Left lobe of liver (tissue), 2 donors: ENCODE results near the gene PRKN. TPM values are rescaled to one million over a fixed set of nuclear protein-coding genes. Genes with fewer than 3 reads are reported as not detected.
"Not testable (repeated sequence)": the region's sequence is repeated elsewhere in the genome, so short reads cannot be mapped to it uniquely, and the experiment has no call there.

ENCODE experiments used
- ATAC-seq: fragments of 200-7000 bp; cut with Tn5 transposase; one replicate; pipeline ENCODE4 v1.9.1; 2020; ENCODE audit warnings: mild to moderate bottlenecking, moderate library complexity
- DNase-seq: peaks from one replicate; pipeline ENCODE4 v3.0.0-alpha.2; 2020; ENCODE audit warnings: low spot score
- total RNA-seq: library from RNA; stranded (reverse); gene quantifications from one replicate; pipeline ENCODE4 v1.2.1, GENCODE V29; 2021
- donor health status: DM: no; HTN: no; CAD: no; lungs with moderate emphysema.
- donor health status: DM: no; HTN: yes; CAD: no.

PRKN gene
- total RNA-seq, 1 donor from 2014 or later = 1.2 TPM

DNA sequence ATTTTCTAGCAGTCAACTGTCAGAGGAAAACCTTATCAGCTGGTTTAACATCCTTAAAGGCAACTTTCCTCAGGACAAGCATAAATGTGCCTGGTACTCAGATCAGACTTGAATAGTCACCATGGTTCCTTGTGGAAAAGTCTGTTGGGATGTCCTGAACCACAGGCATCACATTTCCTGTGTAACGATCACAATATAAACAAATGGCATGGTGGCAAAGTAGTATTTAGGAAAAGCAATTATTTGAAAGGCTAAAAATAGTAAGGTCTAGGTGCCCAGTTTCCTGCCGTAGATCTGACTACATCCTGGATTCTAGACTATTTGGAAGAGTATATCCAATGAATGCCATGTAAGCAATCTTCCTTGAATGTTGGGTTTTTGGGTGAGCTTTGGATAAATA, 1181.8 kb downstream of the PRKN start:
- DNase-seq (no peak), ATAC-seq (no peak)

DNA sequence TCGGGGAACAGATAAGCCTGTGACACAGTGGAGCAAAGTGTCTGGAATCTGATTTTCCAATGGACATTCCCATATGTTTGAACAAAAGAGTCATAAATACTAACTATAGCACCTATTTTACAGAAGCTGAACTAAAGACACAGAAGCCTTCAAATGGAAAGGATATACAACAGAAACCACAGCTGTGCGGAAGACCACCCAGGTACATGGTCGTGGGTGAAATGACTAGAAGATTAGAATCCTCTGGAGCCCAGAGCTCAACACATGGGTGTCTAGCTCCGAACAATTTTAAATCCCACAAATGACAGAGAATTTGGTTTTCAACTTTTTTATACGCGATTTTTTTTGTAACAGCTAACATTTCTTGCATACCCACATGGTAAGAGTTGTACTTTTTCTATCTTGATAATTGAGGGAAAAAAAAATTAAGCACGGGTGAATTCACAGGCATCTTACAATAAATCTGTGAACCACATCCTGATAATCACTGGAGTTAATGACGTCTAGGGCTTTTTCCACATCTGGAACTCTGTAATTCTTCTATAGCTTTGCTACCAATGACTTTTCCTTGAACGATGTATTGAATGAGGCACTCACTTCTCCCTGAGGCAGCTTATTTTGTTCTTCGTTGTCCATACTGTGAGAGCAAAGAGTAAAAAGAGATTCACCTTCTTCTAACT, 1182.6 kb downstream of the PRKN start:
- ATAC-seq (no peak), DNase-seq (no peak)

DNA sequence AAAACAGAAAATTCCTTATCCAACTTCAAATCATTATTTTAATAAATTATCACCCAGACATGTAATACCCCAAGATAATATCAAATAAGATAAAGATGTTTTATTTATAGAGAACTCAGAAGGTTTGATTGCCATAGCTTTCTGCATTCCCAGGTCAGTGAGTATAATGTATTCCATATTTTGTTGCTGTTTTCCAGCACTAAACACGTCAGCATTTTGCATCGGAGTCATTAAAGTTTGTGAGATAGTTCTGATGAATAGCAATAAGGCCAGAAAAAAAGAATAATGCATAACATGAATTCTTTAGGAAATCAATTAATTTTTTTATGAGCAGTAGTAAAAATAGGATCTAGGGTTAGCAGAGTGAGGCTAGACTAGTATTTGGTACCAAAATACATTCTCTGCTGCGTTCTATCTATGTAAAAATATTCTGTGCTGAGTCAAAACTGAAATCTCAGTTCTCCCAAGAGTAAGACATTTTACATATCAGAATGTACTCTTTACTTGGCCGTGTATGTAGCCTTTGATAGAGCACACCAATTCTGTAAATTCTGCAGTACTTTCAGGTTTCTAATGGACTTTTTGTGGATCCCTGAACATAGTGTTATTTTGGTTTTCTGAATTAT, 1183.8 kb downstream of the PRKN start:
- ATAC-seq = no peak
- DNase-seq = no peak

DNA sequence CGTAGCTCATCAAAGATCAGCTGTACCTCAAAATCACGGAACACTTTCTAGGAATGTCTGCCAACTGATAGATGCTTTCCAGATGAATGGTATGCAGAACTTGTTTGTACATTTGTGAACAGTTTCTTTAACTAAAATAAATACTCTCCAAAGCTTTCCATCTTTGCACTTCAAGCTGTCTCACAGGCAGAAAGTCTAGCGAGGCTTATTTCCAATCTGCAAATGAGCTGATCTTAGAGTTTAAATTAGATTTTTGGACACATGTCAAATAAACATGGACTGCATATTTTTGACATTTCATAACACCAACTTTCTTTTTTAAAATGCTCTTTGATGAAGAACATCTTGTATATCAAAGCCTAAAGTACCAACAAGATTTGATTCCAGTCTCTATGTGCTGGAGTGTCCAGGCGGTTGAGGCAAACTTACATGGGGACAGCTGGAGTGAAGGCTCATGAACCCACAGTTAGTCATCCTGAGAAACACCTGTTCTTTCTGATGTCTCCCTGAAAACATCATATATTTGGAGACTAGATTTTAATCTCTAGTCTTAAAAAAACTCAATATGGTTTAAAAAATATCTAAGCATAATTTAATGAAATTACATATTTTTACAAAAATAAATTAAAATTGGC, 1185.1 kb downstream of the PRKN start:
- DNase-seq = no peak
- no peak for ATAC-seq

DNA sequence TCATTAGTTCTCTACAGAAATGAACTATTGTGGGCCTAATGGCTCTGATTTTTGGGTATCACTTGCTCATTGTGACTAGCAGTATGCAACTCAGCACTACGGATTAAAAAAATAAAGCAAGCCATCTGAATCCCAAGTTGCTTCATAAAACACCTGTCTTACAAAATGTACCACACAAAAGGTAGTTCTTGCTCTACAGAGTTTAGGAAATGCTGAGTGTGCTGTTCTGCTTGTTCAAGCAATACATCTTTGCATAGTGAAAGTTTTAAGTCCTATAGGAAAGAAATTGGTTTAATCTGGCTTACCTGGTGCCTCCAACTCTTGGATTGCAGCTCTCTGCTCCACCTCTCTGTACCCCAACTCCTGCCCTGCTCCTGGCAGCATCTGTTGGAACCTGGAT, 1187.0 kb downstream of the PRKN start:
- ATAC-seq (no peak), DNase-seq (no peak)

DNA sequence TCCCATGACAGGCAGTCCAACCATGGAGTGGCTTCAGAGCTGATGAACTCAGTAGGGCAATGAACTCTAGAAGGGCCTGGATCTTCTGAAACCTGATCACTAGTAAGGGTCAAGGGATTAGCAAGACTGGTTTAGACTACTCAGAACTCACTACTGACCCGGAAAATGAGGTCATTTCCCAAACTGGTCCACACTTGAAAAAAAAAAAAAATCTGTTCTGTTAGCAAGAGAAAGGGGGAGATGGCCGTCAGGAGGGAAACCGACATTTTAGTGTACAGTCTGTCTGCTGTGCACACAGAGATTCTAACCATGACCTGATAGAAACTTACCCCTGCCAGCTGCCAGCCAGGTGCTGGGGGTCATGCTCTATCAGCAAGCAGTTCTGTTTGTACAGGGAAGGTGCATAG, 1191.3 kb downstream of the PRKN start:
- ATAC-seq (peak; percentile 47), DNase-seq (no peak)

DNA sequence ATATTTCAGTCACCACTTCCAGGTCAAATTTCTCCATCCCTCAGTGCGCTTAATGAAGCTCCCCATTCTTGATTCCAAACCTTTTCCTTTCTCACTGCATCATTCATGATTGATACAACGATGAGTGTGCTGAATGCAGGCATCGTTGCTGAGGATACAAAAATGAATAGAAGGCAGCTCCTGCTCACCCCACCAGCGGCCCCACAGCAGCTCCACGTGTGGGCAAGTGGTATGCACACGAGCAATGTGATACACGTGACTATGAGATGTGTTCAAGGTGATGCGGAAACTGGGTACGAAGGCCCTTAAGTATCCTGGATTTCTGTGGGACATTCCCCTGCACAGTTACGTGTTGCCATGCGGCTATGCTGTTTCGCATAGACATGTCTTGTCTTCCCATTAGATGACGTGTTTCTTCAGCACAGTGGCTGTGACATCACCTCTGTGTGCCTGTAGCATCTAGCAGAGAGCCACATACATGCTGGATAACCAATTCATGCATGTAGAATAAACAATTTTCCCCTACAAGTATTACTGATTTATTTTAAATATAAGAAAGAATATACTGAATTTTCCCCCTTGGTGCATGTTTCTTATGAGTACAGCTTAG, 1193.2 kb downstream of the PRKN start:
- ATAC-seq = no peak
- no peak for DNase-seq

DNA sequence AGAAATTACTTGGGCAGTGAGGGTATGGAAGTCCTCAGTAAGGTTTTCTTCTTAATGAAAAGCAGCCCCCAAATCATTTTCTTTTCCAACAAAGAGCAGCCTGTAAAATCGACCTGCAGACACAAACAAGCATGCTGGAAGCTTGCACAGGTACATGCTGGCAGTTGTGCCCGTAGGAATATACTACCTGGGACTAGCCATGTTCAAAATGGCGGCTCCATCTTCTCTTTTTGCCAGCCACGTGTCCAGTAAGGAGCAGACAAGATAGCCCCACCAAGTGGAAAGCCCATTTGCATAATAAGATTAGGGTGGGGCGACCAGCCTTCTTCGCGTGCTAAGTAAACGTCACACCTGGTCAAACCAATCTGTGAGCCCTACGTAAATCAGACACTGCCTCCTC, 1194.3 kb downstream of the PRKN start:
- ATAC-seq = no peak
- no peak for DNase-seq

DNA sequence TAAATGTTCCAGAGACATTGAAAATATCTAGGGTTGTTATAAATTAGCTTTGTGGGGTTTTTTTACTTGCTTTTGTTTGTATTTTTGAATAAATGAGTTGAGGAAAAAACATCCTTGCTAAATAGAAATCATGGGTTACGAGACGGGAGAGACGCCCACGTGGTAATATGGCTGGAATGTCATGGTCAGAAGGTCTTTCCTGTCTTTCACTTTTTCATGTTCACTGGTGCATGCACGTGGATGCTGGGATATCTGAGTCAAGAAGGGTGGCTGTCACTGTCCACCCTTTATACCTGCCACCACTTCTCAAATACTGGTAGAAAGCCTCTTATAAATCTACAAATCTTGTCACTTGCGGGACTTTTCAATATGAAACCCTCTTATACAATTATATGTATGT, 1195.0 kb downstream of the PRKN start:
- DNase-seq (no peak), ATAC-seq (no peak)

DNA sequence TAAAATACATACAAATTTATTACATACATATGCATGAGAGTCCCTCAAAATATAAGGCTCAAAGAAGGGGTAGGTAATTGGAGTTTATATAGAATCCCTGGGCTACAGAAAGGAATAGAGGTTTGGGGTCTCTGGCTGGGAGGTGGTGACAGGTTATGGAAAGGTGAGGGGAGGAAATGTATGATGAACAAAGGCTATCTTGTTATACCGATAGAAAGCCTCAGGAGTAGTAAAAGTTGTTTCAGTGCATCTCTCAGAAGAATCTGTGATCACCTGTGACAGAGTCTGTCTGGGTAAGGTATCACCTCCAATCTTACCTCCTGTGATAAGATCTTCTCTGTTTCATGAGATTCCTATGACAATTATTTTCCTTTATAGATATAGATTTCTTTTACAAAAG, 1200.8 kb downstream of the PRKN start:
- ATAC-seq = no peak

DNA sequence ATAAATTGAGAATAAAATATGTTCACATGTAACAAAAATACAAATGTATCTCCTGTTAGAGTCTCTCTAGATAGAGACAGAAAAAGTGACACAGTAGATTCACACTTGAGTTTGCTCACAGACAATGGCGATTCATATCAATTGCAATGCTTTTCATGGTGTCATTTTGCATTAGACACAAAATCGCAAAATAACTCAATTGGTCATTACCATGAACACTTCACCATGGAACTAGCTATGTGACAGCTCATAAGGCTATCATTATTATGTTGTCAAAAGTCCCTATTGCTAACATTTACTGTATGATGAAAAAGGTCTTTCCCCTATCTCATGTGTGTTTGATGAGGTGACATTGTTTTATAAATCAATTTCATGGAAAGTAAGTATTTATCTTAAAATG, 1204.2 kb downstream of the PRKN start:
- no peak for ATAC-seq

More for the DNA sequence above, 1200.8 kb downstream of the PRKN start:
- no peak for DNase-seq

DNA sequence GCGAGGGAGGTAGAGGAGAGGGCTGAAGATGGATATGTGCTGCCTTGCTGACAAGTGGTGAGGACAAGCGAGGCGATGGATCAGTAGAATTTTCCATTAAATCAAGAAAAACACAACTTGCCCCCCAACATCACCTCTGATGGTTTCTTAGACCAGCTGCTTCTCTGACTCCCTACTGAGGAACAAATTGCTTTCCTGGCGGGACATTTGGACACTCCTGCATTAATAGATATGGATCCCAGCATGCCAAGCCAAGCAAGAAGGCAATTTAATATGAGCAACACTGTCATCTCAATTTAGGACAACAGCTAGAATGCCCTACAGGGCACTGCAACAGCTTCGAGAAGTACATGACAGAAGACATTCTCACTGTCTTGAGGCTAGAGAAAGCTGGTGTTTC, 1205.3 kb downstream of the PRKN start:
- DNase-seq (no peak), ATAC-seq (no peak)

More for the DNA sequence above, 1204.2 kb downstream of the PRKN start:
- DNase-seq = no peak

DNA sequence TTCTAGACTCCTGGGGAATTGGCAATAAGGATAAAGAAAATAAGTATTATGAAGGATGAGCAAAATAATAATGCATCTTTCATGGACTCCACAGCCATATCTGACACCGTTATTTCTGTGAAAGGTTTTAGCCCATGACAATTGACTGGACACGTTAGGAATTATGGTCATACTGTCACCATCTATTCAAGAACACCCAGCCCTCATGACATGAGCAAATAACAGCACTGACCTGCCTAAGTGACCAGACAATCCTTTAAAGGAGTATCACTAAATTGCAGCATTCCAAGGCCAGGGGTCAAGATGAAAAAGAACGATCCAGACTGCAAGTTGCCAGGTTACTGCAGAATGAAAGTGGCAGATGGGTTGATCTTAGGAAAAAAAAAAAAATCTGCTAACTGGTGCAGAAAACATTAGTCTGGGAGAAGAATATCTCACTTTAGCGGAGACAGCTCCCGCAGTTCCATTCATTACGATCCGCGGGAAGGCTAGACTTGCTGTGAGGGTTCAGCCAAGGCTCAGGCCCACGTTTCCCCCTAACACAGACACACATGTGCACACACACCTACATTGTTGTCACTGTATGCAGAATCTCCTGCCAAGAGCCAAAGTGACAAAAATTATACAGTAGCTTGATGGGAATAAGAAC, 1216.0 kb downstream of the PRKN start:
- DNase-seq (no peak), ATAC-seq (no peak)

DNA sequence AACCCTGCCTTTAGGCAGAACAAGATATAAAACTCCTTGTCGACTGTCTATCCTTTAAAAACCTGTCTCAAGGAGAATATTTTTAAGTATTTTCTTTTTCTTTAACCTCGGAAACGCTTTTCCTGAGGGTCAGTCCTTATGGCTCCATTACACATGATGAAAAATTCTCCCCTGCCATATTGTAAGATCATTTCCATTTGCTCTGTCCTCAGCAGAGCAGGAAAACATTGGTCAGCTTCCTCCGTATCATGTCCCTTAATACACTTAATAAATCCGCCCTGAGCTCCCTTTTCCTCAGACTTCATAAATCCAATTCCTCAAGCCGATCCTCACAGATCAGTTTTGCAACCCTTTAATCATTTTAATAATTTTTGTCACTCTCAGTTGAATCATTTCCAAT, 1219.2 kb downstream of the PRKN start:
- DNase-seq (no peak), ATAC-seq (no peak)

DNA sequence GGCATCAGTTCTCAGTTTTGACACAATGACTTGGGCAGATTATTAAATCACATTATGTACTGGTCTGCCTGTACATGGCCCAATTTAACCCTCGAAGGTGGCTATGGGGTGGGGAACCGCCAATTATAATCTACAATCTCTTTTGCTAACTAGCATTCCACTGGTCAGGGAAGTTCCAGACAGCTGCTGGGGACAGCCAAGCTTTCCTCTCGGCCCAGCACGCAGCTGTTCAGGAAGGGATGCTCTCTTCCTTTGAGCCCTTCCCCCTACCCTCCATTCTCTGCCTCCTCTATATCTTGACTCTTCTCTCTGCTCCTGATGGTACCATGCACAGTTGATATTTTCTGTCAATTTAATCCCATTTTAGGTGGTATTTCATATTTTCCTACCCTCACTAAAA, 1220.2 kb downstream of the PRKN start:
- no peak for DNase-seq
- ATAC-seq = no peak

DNA sequence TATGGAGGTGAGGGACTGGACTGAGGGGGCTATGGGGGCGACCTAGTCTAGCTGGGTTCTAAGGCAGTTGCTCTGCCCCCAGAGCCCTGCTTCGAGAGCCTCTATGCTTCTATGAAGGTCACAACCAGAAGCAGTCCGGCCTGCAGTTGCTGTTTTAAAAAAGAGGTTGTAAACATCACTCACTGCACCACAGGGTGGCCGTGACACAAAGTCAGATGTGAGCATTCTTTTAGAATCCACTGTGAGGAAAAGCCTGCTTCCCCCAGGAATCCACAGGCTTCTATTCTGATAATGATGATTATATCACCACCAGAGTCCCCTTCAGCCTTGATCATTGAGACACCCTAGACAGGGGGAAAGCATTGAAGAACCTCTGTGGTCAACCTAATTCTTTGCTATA, 1224.0 kb downstream of the PRKN start:
- DNase-seq (no peak), ATAC-seq (no peak)

DNA sequence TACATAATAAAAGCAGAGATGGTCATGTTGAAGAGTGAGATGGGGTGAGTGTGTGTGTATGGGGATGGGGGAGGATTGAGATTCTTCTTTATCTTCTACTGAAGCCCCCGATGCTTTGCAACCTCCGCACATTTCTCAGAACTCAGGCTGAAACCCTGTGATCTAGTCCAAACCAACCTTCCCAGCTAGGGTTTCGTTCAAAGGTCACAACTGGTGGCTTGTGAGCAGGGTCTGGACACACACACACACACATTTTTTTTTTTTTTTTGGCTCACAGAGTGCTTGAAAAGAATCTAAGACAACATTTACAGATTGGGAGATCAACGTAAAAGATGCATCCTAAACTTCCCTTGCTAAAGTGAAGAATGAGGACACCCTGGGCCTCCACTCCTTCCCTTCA, 1228.7 kb downstream of the PRKN start:
- DNase-seq (no peak), ATAC-seq (peak; percentile 64)

DNA sequence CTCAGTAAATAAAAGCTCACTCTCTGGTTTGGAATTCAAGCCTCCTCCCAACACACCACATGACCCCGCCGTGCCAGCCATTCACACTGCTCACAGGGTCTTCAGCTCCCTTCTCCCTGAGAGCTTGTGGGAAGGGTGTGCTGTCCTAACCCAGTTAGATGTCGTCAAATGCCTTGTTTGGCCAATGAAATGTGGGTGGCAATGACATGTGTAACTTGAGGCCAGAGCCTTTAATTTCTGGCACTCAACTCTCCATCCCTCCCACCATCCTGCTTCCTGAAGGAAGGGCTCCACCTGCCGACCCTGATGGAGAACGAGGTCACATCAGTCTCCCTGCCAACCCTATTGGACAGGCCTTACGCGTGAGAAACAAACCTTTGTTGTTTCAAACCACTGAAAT, 1229.2 kb downstream of the PRKN start:
- no peak for ATAC-seq

DNA sequence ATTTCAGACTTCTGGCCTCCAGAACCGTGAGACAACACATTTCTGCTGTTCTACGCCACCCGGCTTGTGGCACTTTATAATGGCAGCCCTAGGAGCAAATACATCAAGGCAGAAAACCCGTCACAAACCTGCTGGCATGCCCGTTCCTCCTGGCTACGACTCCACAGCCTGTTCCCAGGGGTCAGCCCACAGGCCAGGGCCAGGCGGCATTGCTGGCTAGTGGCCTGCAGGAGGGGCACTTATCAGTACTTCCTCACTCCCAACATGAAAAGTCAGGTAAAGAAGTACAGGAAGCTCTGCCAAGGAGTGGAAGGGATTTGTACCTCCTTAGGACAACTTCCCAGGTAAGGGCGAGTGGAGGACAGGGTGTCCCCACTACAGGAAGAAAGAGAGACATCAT, 1230.6 kb downstream of the PRKN start:
- no peak for ATAC-seq
- DNase-seq = no peak

More for the DNA sequence above, 1229.2 kb downstream of the PRKN start:
- no peak for DNase-seq

DNA sequence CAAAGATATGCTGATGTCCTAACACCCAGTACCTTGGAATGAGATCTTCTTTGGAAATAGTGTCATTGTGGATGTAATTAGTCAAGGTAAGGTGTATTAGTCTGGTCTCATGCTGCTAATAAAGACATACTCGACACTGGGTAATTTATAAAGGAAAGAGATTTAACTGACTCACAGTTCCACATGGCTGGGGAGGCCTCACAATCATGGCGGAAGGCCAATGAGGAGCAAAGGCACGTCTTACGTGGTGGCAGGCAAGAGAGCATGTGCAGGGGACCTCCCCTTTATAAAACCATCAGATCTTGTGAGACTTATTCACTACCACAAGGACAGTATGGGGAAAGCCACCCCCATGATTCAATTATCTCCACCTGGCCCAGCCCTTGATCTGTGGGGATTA, 1231.3 kb downstream of the PRKN start:
- ATAC-seq, DNase-seq: not testable (repeated sequence)

DNA sequence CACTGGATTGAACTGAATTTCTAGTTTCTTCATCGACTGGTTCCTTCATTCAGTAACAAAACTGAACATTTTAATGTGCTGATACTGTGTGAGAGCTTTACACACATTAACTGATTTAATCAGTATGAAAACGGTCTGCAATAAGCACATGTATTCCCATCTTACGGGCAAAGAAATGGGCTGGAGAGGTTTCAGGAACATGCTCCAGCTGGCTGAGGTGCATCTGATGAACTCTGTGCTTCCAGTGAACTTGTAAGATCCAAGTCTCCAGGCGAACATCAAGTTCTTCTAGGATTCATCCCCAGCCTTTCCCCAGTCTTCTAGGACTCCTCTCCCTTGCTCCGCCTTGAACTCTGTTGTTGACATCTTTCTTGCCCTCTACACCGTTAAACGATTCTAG, 1233.0 kb downstream of the PRKN start:
- ATAC-seq = no peak
- DNase-seq = no peak
